Measurements from ENCODE around the gene GAST.

GRCh38 chr17:41760878-41761277, 48.7 kb downstream of the GAST start:
- TF ChIP-seq CTCF (IDR thresholded peaks at IDR 0.05) = no peak
- no peak for TF ChIP-seq POLR2A (IDR thresholded peaks at IDR 0.05)

Measured in testis (tissue), 2 donors.